IMR-90 (cell line): Measurements from ENCODE around the gene TNFAIP8L1. TPM values are rescaled to one million over a fixed set of nuclear protein-coding genes. Genes with fewer than 3 reads are reported as not detected.

Experiments
- ATAC-seq: fragments of 200-7000 bp; cut with Tn5 transposase; 2 replicates; pipeline ENCODE4 v1.9.1; 2020; ENCODE audit warnings: low read depth, mild to moderate bottlenecking, moderate library complexity
- BruUV-seq: library from RNA; stranded (reverse); fragments of 400-500 nt; replicated peaks from 2 replicates; lab custom pipeline; 2021; lab: Mats Ljungman, UMichigan
- CTCF ChIA-PET: fragments of 300-600 bp; formaldehyde crosslinking; extraction: SDS; loops from one replicate; lab custom pipeline; 2021; ENCODE audit warnings: antibody characterized with exemption; lab: Yijun Ruan, JAX
- POLR2A ChIA-PET: fragments of 300-600 bp; sonication (Branson Sonifier 250); formaldehyde crosslinking; loops from one replicate; lab custom pipeline; 2022; ENCODE audit warnings: antibody characterized with exemption; ENCODE audit not compliant: unreplicated experiment; lab: Charles Lee
- DNase-seq: peaks from one replicate; pipeline ENCODE4 v3.0.0; 2013
- H2AFZ ChIP-seq: replicated peaks from 2 replicates; pipeline ENCODE3; 2013; ENCODE audit warnings: low read length, mild to moderate bottlenecking; ENCODE audit not compliant: poor library complexity
- H2AK5ac ChIP-seq: 2 replicates; pipeline ENCODE4 v1.6.1; 2013; ENCODE audit warnings: low read depth, low read length, inconsistent platforms
- H2AK9ac ChIP-seq: replicated peaks from 2 replicates; pipeline ENCODE3; 2013; ENCODE audit warnings: mild to moderate bottlenecking, low read depth, low read length, moderate library complexity; ENCODE audit not compliant: poor library complexity
- H2BK120ac ChIP-seq: 2 replicates; pipeline ENCODE4 v1.6.1; 2013; ENCODE audit warnings: low read depth, low read length, inconsistent platforms
- H2BK15ac ChIP-seq: 3 replicates; pipeline ENCODE4 v1.6.1; 2013; ENCODE audit warnings: low read depth, low read length, inconsistent platforms
- H2BK20ac ChIP-seq: 2 replicates; pipeline ENCODE4 v1.6.1; 2013; ENCODE audit warnings: low read depth, mild to moderate bottlenecking, inconsistent platforms, low read length, moderate library complexity
- H2BK5ac ChIP-seq: 2 replicates; pipeline ENCODE4 v1.6.1; 2013; ENCODE audit warnings: mild to moderate bottlenecking, low read depth, low read length, inconsistent platforms; ENCODE audit not compliant: poor library complexity, severe bottlenecking
- H3K14ac ChIP-seq: replicated peaks from 2 replicates; pipeline ENCODE4 v1.6.1; 2013; ENCODE audit warnings: low read depth, low read length, inconsistent platforms
- H3K18ac ChIP-seq: 2 replicates; pipeline ENCODE4 v1.6.1; 2013; ENCODE audit warnings: low read depth, low read length, control low read depth
- H3K23ac ChIP-seq: 2 replicates; pipeline ENCODE4 v1.6.1; 2013; ENCODE audit warnings: low read depth, low read length, inconsistent platforms
- H3K27ac ChIP-seq: 2 replicates; pipeline ENCODE4 v1.5.1; 2013; ENCODE audit warnings: mild to moderate bottlenecking, control low read depth, low read length; ENCODE audit not compliant: insufficient read depth
- H3K27me3 ChIP-seq: 2 replicates; pipeline ENCODE4 v1.6.1; 2013; ENCODE audit warnings: low read length; ENCODE audit not compliant: control insufficient read depth, insufficient read depth
- H3K36me3 ChIP-seq: 2 replicates; pipeline ENCODE4 v1.6.1; 2013; ENCODE audit warnings: low read length, mixed read lengths; ENCODE audit not compliant: control insufficient read depth, insufficient read depth
- H3K4ac ChIP-seq: 2 replicates; pipeline ENCODE4 v1.6.1; 2013; ENCODE audit warnings: low read depth, low read length, inconsistent platforms
- H3K4me1 ChIP-seq: 2 replicates; pipeline ENCODE4 v1.6.1; 2013; ENCODE audit warnings: low read length, mixed read lengths; ENCODE audit not compliant: control insufficient read depth, insufficient read depth
- H3K4me2 ChIP-seq: 2 replicates; pipeline ENCODE4 v1.6.1; 2013; ENCODE audit warnings: low read depth, mild to moderate bottlenecking, control low read depth, low read length, moderate library complexity
- H3K4me3 ChIP-seq: 2 replicates; pipeline ENCODE4 v1.5.1; 2013; ENCODE audit warnings: low read depth, mild to moderate bottlenecking, control low read depth, low read length, moderate library complexity; ENCODE audit not compliant: insufficient read depth
- H3K56ac ChIP-seq: 2 replicates; pipeline ENCODE4 v1.6.1; 2013; ENCODE audit warnings: low read length, inconsistent platforms; ENCODE audit not compliant: insufficient read depth; ENCODE audit errors: extremely low read depth
- H3K79me1 ChIP-seq, 2 experiments: 2 replicates each; pipeline ENCODE4 v1.6.1; 2013; ENCODE audit warnings: low read length in 2 of 2, inconsistent platforms in 1 of 2, low read depth in 1 of 2
- H3K9ac ChIP-seq: 2 replicates; pipeline ENCODE4 v1.6.1; 2013; ENCODE audit warnings: low read depth, low read length, control low read depth
- H3K9me1 ChIP-seq: 2 replicates; pipeline ENCODE4 v1.6.1; 2013; ENCODE audit warnings: low read length, inconsistent platforms; ENCODE audit not compliant: insufficient read depth
- H3K9me3 ChIP-seq: 2 replicates; pipeline ENCODE4 v1.6.1; 2013; ENCODE audit warnings: low read length; ENCODE audit not compliant: control insufficient read depth, insufficient read depth
- H4K20me1 ChIP-seq: 2 replicates; pipeline ENCODE4 v1.6.1; 2013; ENCODE audit warnings: low read length, inconsistent platforms; ENCODE audit not compliant: insufficient read depth
- H4K5ac ChIP-seq: 2 replicates; pipeline ENCODE4 v1.6.1; 2013; ENCODE audit warnings: mild to moderate bottlenecking, low read depth, low read length, control low read depth
- H4K8ac ChIP-seq, 2 experiments: 2 replicates each; pipeline ENCODE4 v1.6.1; 2013; ENCODE audit warnings: low read depth in 2 of 2, low read length in 2 of 2, control low read depth in 1 of 2, inconsistent platforms in 1 of 2
- H4K91ac ChIP-seq: 2 replicates; pipeline ENCODE4 v1.6.1; 2013; ENCODE audit warnings: low read depth, low read length, inconsistent platforms; ENCODE audit not compliant: insufficient read depth
- CHD1 ChIP-seq: IDR thresholded peaks from 2 replicates; pipeline ENCODE4 v1.6.1; 2012; ENCODE audit warnings: low read depth, low read length, improper control_type of control experiment
- FOS ChIP-seq: fragments of 150-350 bp; IDR thresholded peaks from 2 replicates; pipeline ENCODE4 v1.6.1; 2016; ENCODE audit warnings: low read depth, low read length
- MAFK ChIP-seq: IDR thresholded peaks from 2 replicates; pipeline ENCODE4 v1.6.1; 2012; ENCODE audit warnings: low read depth, low read length, improper control_type of control experiment
- MAZ ChIP-seq: IDR thresholded peaks from 2 replicates; pipeline ENCODE4 v1.6.1; 2012; ENCODE audit warnings: low read depth, mild to moderate bottlenecking, low read length, improper control_type of control experiment, moderate library complexity, borderline replicate concordance
- MXI1 ChIP-seq: IDR thresholded peaks from 2 replicates; pipeline ENCODE4 v1.6.1; 2012; ENCODE audit warnings: low read depth, mild to moderate bottlenecking, low read length, moderate library complexity, borderline replicate concordance
- NFE2L2 ChIP-seq: fragments of 150-350 bp; IDR thresholded peaks from 2 replicates; pipeline ENCODE4 v1.6.1; 2016; ENCODE audit warnings: low read depth, mild to moderate bottlenecking, low read length
- POLR2A ChIP-seq: IDR thresholded peaks from 2 replicates; pipeline ENCODE4 v1.6.1; 2012; ENCODE audit warnings: mild to moderate bottlenecking, low read depth, low read length
- RCOR1 ChIP-seq: IDR thresholded peaks from 2 replicates; pipeline ENCODE4 v1.6.1; 2012; ENCODE audit warnings: mild to moderate bottlenecking, low read length, improper control_type of control experiment; ENCODE audit not compliant: insufficient replicate concordance
- RFX5 ChIP-seq: IDR thresholded peaks from 2 replicates; pipeline ENCODE4 v1.8.0; 2012; ENCODE audit warnings: low read depth, mild to moderate bottlenecking, low read length, moderate library complexity
- SMC3 ChIP-seq: fragments of 150-350 bp; IDR thresholded peaks from 2 replicates; pipeline ENCODE4 v1.6.1; 2016; ENCODE audit warnings: low read depth, mild to moderate bottlenecking, antibody characterized with exemption, low read length, moderate library complexity
- WGBS, 2 experiments: methylation state at CpG; one replicate each; pipeline versions ENCODE4 v1.1.5 to v1.1.7; 2013; ENCODE audit warnings: missing lambda C conversion rate in 2 of 2; ENCODE audit not compliant: insufficient read length in 1 of 2; ENCODE audit errors: extremely low coverage in 2 of 2; 5-methylcytosine and 5-hydroxymethylcytosine counted together
- dilution Hi-C: fragments of 300-500 bp; cut with HindIII; formaldehyde crosslinking; loops from one replicate; pipeline ENCODE4 v1.14.3; 2018; ENCODE audit warnings: low sequenced_read_pairs; ENCODE audit not compliant: unreplicated experiment
- in situ Hi-C: fragments of 300-500 bp; cut with MboI; formaldehyde crosslinking; loops from 3 replicates; pipeline ENCODE4 v1.14.3; 2019; ENCODE audit warnings: low sequenced_read_pairs, inconsistent platforms, mixed read lengths
- intact Hi-C: fragments of 100-400 bp; cut with micrococcal nuclease; formaldehyde crosslinking; loops from 2 replicates; pipeline ENCODE4 v1.10.0; 2022
- polyA plus RNA-seq, 3 experiments: library from polyadenylated mRNA; depleted of rRNA; stranded (reverse); fragments of >200 nt; gene quantifications; 2 replicates each; pipeline ENCODE4 v1.2.3, GENCODE V29; 2012; ENCODE audit warnings: low replicate concordance in 1 of 3
- total RNA-seq: library from RNA; depleted of rRNA; stranded (reverse); fragments of >200 nt; gene quantifications from 2 replicates; pipeline ENCODE4 v1.2.3, GENCODE V29; 2012
- TF ChIP-seq, protein P1 (sequence below): conservative IDR thresholded peaks from 2 replicates; pipeline ENCODE4 v1.5.1; 2012; ENCODE audit warnings: mild to moderate bottlenecking, low read depth, low read length, improper control_type of control experiment
- TF ChIP-seq, protein P2 (sequence below): fragments of 150-350 bp; IDR thresholded peaks from 2 replicates; pipeline ENCODE4 v1.6.1; 2016; ENCODE audit warnings: low read depth, mild to moderate bottlenecking, low read length, moderate library complexity, borderline replicate concordance
- TF ChIP-seq, protein P3 (sequence below): fragments of 150-350 bp; IDR thresholded peaks from 2 replicates; pipeline ENCODE4 v1.6.1; 2017; ENCODE audit warnings: mild to moderate bottlenecking, antibody characterized with exemption, low read length, low read depth

Gene TNFAIP8L1
- total and polyA plus RNA-seq, 2 of the 4 experiments (the other 2 are of a cell fraction) = 2.5 to 6.0 TPM

DNA sequence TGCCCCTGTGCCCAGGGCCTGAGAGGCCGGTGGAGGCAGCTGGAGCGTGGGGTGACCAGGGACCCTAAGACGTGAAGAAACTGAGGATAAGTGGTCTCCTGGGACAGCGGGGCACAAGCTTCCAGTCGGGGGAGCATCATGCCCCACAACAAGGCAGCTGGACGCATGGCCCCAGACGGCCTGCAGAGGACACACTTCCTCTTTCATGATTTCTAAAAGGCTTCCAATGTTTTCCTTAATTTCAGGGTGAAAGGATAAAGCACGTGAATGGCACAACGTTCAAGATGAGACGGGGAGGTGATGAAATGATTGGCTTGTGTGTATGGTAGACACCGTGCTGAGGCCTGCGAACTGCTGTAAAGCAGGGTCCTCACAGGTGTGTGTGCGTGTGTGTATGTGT lies 51.0 kb downstream of the TNFAIP8L1 start:
- no peak overlapping the region for H2AFZ ChIP-seq
- no peak overlapping the region for H3K4me2 ChIP-seq
- H3K36me3 ChIP-seq = peaks cover 70% of the 10 kb centered on the region
- ChIA-PET POLR2A (no interaction called here), CTCF (no interaction called here)
- ATAC-seq = no peak
- H3K9ac ChIP-seq = no peak overlapping the region
- H2BK120ac ChIP-seq = no peak overlapping the region
- no peaks in the 10 kb centered on the region for H3K9me3 ChIP-seq
- dilution Hi-C loops = no loop called here
- no peak overlapping the region for H3K4ac ChIP-seq
- no peak overlapping the region for H4K91ac ChIP-seq
- H3K18ac ChIP-seq = no peak overlapping the region
- H2BK5ac ChIP-seq = no peak overlapping the region
- H3K27ac ChIP-seq = no peak overlapping the region
- no peak overlapping the region for H4K8ac ChIP-seq
- H3K79me1 ChIP-seq = peaks cover 0 to 28% of the 10 kb centered on the region in 2 experiments; a peak in 2 of 4 replicates
- no peak overlapping the region for H2AK5ac ChIP-seq
- no peak overlapping the region for H3K23ac ChIP-seq
- no TSS peak for BruUV-seq
- peaks cover 6% of the 10 kb centered on the region; the same call in 1 of the 2 replicates for H4K20me1 ChIP-seq
- WGBS, 2 experiments = 96% methylated on average over 6 of the region's 13 CpGs; no CpG with 5 or more reads in 1 of the 2 experiments
- H2BK20ac ChIP-seq = no peak overlapping the region
- H3K4me1 ChIP-seq = peaks cover 5% of the 10 kb centered on the region
- no peak for DNase-seq
- peaks cover 4% of the 10 kb centered on the region for H3K9me1 ChIP-seq
- intact Hi-C loops = no loop called here
- H3K56ac ChIP-seq = no peak overlapping the region
- no peak overlapping the region for H2BK15ac ChIP-seq
- no peak for TF ChIP-seq MAZ
- TF ChIP-seq SMC3 = no peak
- TF ChIP-seq, protein P1, sequence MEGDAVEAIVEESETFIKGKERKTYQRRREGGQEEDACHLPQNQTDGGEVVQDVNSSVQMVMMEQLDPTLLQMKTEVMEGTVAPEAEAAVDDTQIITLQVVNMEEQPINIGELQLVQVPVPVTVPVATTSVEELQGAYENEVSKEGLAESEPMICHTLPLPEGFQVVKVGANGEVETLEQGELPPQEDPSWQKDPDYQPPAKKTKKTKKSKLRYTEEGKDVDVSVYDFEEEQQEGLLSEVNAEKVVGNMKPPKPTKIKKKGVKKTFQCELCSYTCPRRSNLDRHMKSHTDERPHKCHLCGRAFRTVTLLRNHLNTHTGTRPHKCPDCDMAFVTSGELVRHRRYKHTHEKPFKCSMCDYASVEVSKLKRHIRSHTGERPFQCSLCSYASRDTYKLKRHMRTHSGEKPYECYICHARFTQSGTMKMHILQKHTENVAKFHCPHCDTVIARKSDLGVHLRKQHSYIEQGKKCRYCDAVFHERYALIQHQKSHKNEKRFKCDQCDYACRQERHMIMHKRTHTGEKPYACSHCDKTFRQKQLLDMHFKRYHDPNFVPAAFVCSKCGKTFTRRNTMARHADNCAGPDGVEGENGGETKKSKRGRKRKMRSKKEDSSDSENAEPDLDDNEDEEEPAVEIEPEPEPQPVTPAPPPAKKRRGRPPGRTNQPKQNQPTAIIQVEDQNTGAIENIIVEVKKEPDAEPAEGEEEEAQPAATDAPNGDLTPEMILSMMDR = no peak
- no peak for TF ChIP-seq MAFK
- TF ChIP-seq, protein P2, sequence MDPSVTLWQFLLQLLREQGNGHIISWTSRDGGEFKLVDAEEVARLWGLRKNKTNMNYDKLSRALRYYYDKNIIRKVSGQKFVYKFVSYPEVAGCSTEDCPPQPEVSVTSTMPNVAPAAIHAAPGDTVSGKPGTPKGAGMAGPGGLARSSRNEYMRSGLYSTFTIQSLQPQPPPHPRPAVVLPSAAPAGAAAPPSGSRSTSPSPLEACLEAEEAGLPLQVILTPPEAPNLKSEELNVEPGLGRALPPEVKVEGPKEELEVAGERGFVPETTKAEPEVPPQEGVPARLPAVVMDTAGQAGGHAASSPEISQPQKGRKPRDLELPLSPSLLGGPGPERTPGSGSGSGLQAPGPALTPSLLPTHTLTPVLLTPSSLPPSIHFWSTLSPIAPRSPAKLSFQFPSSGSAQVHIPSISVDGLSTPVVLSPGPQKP = no peak
- no peak for TF ChIP-seq CHD1
- no peak for TF ChIP-seq MXI1
- no peak for TF ChIP-seq FOS
- TF ChIP-seq RFX5 = no peak
- TF ChIP-seq, protein P3, sequence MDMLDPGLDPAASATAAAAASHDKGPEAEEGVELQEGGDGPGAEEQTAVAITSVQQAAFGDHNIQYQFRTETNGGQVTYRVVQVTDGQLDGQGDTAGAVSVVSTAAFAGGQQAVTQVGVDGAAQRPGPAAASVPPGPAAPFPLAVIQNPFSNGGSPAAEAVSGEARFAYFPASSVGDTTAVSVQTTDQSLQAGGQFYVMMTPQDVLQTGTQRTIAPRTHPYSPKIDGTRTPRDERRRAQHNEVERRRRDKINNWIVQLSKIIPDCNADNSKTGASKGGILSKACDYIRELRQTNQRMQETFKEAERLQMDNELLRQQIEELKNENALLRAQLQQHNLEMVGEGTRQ = no peak
- TF ChIP-seq POLR2A = no peak
- no peak for TF ChIP-seq RCOR1
- TF ChIP-seq NFE2L2 = no peak
- in situ Hi-C loops = no loop called here
- H3K27me3 ChIP-seq = no peaks in the 10 kb centered on the region
- H3K4me3 ChIP-seq = no peak overlapping the region
- H4K5ac ChIP-seq = no peak overlapping the region
- no peak overlapping the region for H3K14ac ChIP-seq
- H2AK9ac ChIP-seq = no peak overlapping the region
